NCI-H1092 treated with DMSO at 0.1 percent for 48 hours (cell line): ENCODE data around the gene RBL2.
"Not testable (repeated sequence)": the region's sequence is repeated elsewhere in the genome, so short reads cannot be mapped to it uniquely, and the experiment has no call there.

Experiments
- DNase-seq: peaks from one replicate; lab custom pipeline; 2025; lab: John Stamatoyannopoulos, UW

The RBL2 gene

DNA sequence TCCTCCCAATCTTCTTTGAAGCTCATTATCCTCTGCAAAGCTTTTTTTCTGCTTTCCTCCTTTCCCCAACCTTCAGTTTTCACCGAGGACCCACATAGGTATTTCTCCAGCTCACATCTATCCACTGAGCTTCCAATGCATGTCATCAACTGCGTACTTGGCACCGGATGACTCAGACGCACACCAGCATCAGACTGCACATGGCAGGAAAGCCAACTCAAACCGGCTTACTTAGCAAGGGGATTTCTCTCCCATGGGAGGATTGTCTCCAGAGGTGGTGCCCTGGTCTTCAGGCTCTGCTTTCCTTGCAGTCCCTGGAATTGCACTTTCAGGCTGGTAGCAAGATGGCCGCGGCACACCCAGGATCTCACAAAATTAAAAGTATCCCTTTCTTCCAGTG lies 70.4 kb downstream of the RBL2 start:
- DNase-seq, result no peak

DNA sequence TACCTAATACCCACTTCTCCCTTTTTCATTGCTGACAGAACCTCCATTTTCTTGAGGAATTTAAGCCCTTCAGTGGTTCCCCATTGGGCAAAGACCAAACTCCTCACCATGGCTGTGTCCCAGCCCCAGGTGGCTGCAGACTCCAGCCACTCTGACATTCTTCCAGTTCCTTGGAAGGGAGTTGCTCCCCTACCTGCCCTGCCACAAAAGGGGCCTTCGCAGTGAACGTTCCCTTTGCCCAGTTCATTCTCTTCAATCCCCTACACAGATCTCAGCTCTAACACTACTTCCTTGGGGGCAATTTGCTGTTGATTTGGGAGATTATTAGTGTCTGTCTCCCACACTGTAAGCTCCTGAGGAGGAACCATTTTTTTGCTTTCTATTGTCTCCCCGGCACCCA lies 72.0 kb downstream of the RBL2 start:
- DNase-seq, result no peak

DNA sequence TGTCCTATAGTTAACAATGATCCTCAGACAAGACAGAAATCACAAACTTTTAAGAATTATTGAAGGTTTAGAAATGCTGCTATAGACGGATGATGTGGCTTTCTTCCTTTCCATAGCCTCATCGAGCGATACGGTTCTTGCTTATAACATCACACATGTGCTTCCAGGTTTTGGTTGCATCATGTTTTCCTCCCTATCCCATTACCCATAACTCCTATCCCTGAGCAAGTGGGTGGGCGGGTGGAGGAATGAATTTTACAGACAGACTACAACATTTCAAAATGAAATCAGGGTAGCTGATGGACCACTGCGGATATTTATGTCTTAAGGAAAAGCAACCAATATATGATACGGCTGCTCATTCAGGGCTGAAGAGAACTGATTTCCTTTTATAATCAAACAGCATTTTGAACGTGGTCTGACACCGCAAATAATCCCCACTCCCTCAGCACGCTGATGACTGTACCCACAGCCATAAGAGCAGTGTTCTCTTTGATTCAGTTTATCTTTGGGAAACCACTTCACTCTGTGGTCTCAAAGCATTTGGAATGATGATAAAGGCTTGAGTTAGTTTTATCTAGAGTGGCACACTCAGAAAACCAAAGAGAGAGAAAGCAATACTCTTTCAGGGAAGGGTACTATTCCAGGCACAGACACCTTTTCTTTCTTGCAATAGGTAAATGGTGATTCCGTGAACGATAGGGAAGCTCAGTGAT lies 73.4 kb downstream of the RBL2 start:
- DNase-seq, result no peak

DNA sequence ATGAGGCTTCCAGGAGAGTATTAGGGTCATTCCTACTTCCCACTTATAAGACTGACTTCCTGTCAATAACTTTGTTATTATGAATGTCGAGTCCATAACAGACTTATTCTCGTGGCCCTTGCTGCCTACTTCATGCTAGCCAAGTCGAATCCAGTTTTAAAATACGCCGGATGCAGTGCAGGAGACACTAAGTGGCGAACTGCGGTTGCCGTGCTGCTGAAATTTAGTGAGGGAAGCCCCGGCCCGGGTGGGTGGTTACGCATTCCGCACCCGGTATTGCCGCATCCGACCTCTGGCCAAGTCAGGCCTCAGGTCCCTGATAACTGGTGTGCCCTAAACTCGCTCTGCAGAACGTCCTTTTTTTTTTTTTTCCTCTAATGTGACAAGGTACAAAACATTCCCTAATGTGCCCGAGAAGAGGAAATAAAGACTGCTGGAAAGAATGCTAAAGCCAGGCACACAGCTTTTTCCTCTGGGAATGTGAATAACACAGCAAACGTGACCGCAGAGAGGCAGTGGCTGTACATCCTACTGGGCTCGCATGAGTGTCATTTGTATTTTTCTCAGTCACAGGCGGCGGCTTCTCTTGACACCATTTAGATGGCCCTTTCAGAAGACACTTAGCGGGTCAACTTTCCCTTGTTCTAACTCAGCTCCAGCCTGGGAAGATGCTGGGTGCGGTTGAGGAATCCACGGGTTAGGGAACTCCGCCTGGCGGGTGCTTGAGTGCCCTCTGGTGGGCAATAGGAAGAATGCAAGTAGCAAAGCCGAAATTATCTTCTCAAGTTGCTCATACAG lies 75.8 kb downstream of the RBL2 start:
- peak; percentile 62 for DNase-seq

DNA sequence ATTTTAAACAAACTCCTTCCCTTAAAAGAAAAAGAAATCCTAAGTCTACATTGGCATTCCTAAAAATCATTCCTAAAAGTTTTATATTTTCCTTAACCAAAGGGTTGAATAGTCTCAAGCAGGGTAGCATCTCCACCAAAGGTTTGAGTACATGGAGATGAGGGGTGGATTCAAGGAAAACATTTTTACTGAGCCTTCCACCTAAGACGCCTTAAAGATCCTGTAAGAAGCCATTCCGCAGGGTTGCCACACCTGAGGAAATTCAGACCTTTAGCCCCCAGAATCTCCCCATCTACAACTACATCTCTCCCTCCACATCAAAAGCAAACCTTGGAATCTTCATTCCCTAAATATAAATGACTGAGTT lies 76.4 kb downstream of the RBL2 start:
- no peak for DNase-seq

DNA sequence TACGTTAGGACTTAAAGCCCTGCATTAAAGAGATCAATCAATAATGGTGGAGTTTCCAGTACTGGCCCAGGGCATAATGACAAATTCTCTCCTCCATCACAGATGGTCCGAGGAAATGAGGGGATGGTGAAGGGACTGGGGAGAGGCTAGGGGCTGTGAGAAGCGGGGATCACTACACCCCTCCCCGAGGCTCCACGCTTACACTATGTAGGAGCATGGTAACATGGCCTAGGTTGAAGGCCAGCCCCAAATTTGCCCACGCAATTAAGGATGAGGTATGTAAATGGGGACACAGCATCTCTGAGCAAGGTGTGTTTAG lies 76.8 kb downstream of the RBL2 start:
- no peak for DNase-seq

DNA sequence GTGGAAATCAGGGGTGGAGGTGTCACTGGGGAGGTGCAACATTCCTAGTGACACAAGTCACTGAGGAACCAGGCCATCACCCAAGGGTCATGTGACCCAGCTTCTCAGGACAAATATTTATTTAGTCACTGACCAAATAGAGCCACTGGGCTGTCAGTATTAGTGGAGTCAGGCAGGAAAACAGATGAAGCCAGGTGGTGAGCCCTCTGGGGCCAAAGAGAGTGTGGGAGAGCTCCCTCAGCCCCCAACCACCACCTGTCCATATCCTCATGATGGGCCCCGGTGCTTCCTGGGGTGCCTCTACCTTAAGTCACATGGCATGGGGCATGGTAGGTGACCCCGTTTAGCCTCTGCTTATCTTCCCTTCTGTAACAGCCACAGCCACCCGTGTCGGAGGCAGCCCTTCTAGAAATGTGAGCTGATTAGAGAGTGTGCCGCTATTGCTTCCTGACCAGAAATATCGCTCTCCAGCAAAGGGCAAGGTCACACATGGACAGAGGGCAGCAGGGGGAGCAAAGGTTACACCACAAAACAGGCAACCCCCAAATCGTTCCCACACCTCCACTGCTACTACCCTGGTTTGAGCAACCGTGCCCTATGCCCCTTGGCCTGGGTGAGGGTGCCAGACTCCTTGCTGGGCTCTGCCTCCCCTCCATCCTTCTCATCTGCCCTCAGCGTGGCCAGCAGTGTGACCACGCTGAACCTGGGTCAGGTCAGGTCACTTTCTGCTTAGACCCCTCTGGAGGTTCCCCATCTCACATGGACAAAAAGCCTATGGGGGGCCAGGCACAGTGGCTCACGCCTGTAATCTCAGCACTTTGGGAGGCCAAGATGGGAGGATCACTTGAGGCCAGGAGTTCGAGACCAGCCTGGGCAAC lies 77.4 kb downstream of the RBL2 start:
- peak; percentile 29 for DNase-seq

DNA sequence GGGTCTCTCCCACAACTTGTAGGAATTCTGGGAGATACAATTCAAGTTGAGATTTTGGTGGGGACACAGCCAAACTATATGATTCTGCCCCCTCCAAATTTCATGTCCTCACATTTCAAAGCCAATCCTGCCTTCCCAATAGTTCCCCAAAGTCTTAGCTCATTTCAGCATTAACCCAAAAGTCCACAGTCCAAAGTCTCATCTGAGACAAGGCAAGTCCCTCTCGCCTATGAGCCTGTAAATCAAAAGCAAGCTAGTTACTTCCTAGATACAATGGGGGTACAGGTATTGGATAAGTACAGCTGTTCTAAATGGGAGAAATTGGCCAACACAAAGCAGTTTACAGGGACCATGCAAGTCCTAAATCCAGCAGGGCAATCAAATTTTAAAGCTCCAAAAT lies 78.5 kb downstream of the RBL2 start:
- not testable (repeated sequence) for DNase-seq

DNA sequence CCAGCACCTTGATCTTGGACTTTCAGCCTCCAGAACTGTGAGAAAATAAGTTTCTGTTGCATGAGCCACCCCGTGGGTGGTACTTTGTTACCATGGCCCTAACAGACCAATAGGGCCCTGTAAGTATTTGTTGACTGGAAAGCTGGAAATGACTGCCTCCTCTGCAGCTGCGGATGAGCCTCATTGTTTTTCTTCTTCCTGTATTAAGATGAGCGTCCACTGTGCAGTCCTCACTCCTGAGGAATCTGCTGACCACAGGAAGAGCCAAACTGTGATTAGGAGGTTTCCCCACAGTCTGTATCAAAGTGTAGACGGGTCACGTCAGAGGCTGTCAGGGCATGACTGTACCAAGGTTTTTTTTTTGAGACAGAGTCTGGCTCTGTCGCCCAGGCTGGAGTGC lies 81.0 kb downstream of the RBL2 start:
- no peak for DNase-seq

DNA sequence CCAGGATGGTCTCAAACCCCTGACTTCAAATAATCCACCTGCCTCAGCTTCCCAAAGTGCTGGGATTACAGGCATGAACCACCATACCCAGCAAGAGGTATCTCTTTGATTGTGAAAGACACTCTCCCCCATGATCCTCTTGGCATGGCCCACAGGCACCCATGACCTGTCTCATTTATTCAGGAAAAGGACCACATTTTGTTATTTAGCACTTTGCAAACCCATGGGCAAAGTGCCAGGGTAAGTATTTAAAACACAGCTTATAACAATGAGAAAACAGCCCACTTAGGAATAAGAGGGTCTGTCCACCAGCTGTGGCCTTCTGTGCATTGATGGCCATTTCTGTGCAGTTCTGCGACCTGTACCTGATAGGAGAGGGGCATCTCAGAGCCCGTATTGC lies 81.5 kb downstream of the RBL2 start:
- DNase-seq, result no peak

DNA sequence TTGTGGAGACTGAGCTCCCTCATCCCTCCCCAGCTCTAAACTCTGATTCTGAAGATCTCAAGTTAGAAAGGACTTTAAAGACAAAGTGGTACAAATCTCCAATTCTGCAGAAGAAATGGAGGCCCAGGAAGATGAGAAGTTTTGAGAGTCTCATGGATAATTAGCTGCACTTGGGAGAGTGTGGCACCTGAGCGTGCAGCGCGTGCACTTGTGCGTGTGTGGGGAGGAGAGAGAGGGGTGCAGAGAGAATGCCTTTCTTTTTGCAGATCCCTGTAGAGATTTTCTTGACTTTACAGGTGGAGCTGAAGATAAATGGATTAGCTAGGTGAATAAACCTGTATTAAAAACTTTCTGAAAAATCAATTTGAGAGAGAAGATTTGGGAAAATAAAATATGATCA lies 83.6 kb downstream of the RBL2 start:
- no peak for DNase-seq

DNA sequence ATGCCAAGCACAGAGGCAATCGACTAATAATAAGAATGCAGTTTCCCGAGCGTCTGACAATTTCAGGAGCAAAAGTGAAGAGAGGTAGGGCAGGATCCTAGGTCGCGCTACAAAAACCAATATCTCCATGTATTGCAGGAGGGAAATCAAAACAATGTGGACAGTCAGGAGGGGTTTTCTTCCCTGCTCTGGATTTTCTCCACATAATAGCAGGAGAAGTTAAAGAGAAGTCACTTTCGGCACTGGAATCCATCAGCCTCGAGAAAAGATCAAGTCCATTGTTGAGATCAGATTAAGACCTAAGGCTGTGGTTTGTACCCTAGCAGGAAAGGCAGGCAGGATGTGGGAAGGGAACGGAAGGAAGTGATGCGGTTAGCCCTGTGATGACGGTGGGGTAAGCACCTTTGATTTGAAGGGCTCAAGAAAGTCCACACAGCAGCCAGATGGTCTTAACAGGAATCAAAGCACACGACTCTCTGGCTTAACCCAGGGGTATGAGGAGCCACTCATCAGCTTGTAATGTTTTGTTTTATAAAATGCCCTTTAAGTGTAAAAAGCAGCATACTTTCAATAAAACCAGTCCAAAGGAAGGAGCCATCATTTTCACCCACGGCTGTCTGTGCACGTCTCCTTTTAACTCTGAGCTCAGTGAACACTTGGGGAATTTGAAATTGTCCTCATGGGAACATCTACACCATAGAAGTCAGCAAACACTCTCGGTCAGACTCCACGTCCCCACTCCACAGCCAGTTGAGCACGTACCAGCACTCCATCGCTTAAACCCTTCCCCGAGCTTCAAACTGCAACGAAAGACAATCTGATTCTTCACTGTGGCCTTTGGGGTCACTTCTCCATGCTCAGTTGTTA lies 84.5 kb downstream of the RBL2 start:
- no peak for DNase-seq

DNA sequence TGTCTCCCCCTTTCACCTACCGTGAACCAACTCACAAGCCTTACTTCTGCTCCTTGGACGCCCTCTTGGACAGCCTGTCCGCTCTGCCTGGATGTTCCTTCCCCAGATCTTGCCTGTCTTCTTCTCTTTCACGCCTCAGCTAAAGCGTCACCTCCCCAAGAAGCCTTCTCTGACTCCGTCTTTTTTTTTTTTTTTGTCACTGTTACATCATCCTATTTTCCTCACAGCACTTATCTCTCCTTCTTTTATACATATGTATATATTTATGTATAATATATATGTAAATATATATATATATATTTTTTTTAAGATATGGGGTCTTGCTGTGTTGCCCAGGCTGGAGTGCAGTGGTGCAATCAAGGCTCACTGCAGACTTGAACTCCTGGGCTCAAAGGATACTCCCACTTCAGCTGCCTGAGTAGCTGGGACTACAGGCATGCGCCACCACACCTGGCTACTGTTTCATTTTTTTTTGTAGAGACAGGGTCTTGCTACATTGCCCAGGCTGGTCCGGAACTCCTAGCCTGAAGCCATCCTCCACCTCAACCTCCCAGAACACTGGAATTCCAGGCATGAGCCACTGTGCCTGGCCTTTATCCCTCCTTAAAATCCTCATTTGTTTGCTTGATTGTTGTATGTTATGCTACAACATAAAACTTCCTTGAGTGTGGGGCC lies 85.3 kb downstream of the RBL2 start:
- DNase-seq, result no peak

DNA sequence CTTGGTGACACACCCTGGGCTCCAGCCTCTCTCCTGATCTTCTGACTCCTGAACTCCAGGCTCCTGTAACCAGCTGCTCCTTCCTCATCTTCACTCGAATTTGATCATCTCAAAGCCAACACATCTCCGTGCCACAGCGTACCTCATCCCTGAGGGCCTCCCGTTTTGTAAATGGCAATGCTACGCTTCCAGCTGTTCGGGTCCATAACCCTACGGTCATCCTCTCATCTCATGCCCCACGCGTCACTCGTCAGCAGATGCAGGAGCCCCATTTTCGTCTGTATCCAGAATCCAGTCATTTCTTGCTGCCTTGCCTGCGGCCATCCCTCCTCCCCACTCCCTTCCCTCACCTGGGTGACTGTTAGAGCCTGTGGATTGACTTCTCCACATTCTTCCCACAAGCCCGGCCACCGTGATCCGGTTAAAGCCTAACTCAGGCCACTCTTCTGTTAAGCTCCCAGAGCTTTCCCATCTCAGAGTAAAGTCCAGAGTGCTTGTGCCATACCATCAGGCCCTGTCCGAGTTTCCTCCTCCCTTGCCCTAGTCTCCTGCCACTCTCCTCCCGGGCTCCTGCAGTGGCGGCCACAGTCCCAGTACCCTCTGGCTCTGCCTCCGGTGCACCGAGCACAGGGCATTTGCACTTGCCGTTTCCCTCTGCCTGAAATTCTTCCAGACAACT lies 89.0 kb downstream of the RBL2 start:
- DNase-seq, result no peak

DNA sequence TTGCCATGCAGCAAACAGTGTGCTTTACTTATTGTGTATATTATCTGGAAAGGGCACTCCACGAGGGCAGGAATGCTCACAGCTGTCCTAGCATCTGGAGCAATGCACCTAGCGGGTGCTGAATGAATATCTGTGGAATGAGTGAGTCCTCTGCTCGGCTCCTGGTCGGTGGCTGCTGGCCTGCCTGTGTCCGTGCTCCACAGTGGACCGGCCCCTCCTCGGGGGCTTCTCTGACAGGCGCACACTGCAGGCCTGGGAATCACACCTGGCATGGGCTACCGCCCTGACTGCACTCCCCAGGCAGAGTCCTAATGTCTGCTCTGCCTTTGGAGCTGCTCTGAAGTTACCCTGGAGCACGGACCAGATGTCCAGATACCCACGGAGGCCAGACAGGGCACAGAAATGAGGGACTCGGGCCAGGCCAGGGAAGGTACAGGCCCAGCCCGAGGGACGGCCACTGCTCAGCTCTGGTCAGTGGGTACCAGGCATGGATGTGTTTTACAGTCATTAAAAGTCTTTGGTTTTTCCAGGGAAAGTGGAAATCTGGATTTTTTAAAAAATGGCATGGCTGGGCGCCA lies 89.8 kb downstream of the RBL2 start:
- no peak for DNase-seq

DNA sequence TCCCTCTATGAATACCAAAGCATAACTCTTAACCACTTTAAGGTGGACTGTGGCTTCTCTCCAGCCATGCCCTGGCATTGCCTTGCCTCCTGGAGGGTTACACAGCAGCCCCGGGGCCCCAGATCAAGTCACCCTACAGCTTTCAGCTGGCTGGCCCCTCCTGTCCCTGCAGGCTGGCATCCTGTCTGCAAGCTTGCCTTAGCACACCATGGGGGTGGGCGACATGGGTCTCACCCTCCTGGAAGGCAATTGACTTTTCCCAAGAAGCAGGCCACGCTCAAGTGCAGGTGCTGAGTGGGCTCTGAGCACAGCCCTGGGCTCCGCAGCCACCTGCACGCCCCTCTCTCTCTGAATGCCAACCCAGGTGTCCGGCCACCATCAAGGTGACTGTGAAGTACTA lies 94.5 kb downstream of the RBL2 start:
- DNase-seq, result no peak

DNA sequence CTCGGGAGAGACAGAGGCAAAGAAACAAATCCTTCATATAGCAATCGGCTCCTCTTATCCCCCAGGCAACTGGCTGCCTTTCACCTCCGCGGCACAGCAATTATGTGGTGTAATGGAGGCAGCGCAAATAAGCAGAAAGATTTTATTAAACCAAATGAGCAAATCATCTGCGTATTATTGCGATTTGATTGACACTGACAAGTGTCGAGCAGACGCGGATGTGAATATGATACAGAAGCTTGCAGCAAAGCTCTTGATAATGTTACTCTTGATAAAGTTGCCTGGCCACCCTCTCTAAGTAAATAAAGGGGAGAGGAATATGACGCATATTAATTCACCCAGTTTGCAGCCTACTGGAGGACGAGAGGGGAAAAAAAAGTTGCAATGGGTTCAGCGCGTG lies 95.2 kb downstream of the RBL2 start:
- peak; percentile 80 for DNase-seq

DNA sequence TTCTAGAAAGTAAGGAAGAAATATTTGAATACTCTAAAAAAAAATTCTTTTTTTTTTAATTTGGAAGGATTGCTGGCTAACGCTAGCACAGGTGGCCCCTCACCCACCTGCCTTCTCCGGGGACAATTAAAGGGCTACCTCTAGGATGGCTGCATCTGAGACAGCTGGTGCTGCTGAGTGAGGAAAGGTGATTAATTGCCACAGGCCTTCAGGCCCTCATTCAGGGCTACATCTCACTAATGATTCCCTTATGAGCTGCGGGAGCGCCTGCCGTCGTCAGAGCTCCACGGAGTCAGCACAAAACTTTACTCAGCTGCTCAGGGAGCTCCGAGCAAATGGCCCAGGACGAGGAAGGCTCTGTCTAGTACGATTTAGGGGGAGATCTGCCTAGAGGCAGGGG lies 95.8 kb downstream of the RBL2 start:
- peak; percentile 60 for DNase-seq

DNA sequence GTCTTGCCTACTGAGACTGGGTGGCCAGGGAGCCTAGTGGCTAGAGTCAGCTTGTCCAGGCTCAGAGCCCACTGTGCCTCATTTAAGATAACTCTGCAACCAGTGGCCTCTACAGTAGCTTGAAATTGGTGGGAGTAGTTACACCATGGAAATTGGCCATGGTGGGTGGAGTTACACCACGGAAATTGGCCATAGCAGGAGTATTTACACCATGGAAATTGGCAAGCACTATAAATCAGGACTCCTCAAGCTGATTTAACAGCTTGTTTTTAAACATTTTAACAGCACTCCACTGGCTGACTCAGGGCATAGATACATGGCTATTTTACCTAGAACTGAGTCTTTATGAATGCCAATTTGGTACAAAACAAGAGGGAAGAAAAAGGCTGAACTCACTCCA lies 96.5 kb downstream of the RBL2 start:
- no peak for DNase-seq

DNA sequence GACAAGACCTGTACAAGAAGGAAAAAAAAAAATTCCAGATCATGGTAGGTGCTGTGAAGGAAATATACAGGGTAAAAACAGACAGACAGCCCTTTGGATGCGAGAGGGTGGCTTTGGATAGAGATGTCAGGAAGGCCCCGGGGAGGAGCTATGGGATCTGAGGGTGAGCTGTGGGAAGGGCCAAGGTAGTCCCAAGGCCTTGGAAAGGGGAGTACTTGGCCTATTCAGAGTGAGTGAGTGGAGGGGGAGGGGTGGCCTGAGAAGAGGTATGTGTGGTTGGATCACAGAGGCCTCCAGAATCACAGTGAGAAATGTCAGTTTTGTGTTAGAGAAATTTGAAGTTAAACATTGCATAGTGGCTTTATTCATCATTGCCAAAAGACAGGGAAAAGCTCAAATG lies 99.9 kb downstream of the RBL2 start:
- DNase-seq, result no peak

DNA sequence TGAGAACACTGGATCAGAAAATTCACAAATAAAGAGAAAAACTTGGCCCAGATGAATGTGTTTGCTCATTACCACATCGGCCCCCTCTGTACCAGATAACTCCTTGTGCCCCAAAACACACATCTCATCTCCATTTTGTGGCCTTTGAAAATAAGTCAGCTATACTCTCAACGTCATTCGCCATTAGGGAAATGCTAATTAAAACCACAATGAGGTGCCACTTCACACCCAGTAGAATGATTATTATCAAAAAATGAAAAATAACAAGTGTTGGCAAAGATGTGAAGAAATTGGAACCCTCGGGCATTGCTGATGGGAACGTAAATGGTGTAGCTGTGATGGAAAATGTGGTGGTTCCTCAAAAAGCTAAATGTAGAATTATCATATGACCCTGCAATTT lies 103.4 kb downstream of the RBL2 start:
- no peak for DNase-seq
